NCI-H146 treated with DMSO at 0.1 percent for 48 hours (cell line): ENCODE data around the gene ACADL.

Source experiments
- DNase-seq: peaks from one replicate; lab custom pipeline; 2025; ENCODE audit not compliant: unreplicated experiment; lab: John Stamatoyannopoulos, UW

The ACADL gene

GRCh38 chr2:210224941-210225672, at the start of gene ACADL:
TSS of gene ACADL (minus strand) at chr2:210225447. CDS start at chr2:210225263, 184 bp downstream.
- no peak for DNase-seq

GRCh38 chr2:210271300-210271699, 46.1 kb upstream of the ACADL start:
- DNase-seq: no peak

GRCh38 chr2:210269148-210269547, 43.9 kb upstream of the ACADL start:
- no peak for DNase-seq

- no peak for DNase-seq
Measured at GRCh38 chr2:210268281-210268680, 43.0 kb upstream of the ACADL start.

- no peak for DNase-seq
Measured at GRCh38 chr2:210267698-210268097, 42.5 kb upstream of the ACADL start.

GRCh38 chr2:210264282-210264681, 39.0 kb upstream of the ACADL start:
- DNase-seq: no peak

- DNase-seq: no peak
Measured at GRCh38 chr2:210263841-210264240, 38.6 kb upstream of the ACADL start.

GRCh38 chr2:210262036-210262435, 36.8 kb upstream of the ACADL start:
- no peak for DNase-seq

- DNase-seq: no peak
Measured at GRCh38 chr2:210259687-210260086, 34.4 kb upstream of the ACADL start.

- no peak for DNase-seq
Measured at GRCh38 chr2:210252699-210253606, 27.7 kb upstream of the ACADL start.

GRCh38 chr2:210250622-210251021, 25.4 kb upstream of the ACADL start:
- DNase-seq: no peak

GRCh38 chr2:210233487-210233886, 8.2 kb upstream of the ACADL start:
- DNase-seq: no peak

- no peak for DNase-seq
Measured at GRCh38 chr2:210230984-210231383, 5.7 kb upstream of the ACADL start.

GRCh38 chr2:210230518-210230917, 5.3 kb upstream of the ACADL start:
- no peak for DNase-seq

- DNase-seq: no peak
Measured at GRCh38 chr2:210228586-210228985, 3.3 kb upstream of the ACADL start.

GRCh38 chr2:210227290-210228088, 2.2 kb upstream of the ACADL start:
- no peak for DNase-seq

GRCh38 chr2:210226223-210226622, 976 bp upstream of the ACADL start:
- no peak for DNase-seq

GRCh38 chr2:210224591-210224940, 681 bp downstream of the ACADL start:
- no peak for DNase-seq

- DNase-seq: no peak
Measured at GRCh38 chr2:210215120-210215519, 10.1 kb downstream of the ACADL start.

- DNase-seq: no peak
Measured at GRCh38 chr2:210210185-210210584, 15.1 kb downstream of the ACADL start.

GRCh38 chr2:210207929-210208328, 17.3 kb downstream of the ACADL start:
- no peak for DNase-seq
